Activated B cell treated with CpG ODN at 0.5 μM for 24 hours (primary cell): ENCODE results near the gene SCFD2. TPM values are rescaled to one million over a fixed set of nuclear protein-coding genes. Genes with fewer than 3 reads are reported as not detected.
"Not testable (repeated sequence)": the region's sequence is repeated elsewhere in the genome, so short reads cannot be mapped to it uniquely, and the experiment has no call there.

Experiments
- ATAC-seq: fragments of 200-7000 bp; cut with Tn5 transposase; one replicate; pipeline ENCODE4 v1.10.0; 2021; ENCODE audit warnings: low read depth, mild to moderate bottlenecking, moderate library complexity
- CTCF ChIA-PET: fragments of 350-600 bp; sonication (Branson Sonifier 250); formaldehyde crosslinking; loops from one replicate; lab custom pipeline; 2021; ENCODE audit warnings: antibody characterized with exemption; lab: Charles Lee
- POLR2A ChIA-PET: fragments of 350-600 bp; sonication (Branson Sonifier 250); formaldehyde crosslinking; loops from one replicate; lab custom pipeline; 2021; ENCODE audit warnings: antibody characterized with exemption; lab: Charles Lee
- DNase-seq: peaks from one replicate; pipeline ENCODE4 v3.0.0; 2022
- H3K27ac Mint-ChIP-seq: one replicate; pipeline ENCODE4 v1.8.0; 2020; ENCODE audit warnings: mixed read lengths
- H3K27me3 Mint-ChIP-seq: one replicate; pipeline ENCODE4 v1.8.0; 2021; ENCODE audit warnings: mixed read lengths
- H3K36me3 Mint-ChIP-seq: one replicate; pipeline ENCODE4 v1.8.0; 2021; ENCODE audit warnings: low read depth, mixed read lengths
- H3K4me1 Mint-ChIP-seq: one replicate; pipeline ENCODE4 v1.8.0; 2021; ENCODE audit warnings: mixed read lengths
- H3K4me3 Mint-ChIP-seq: one replicate; pipeline ENCODE4 v1.8.0; 2020; ENCODE audit warnings: mild to moderate bottlenecking, mixed read lengths
- H3K9me3 Mint-ChIP-seq: one replicate; pipeline ENCODE4 v1.8.0; 2020; ENCODE audit warnings: mixed read lengths
- CTCF ChIP-seq: fragments of 200-600 bp; IDR thresholded peaks from one replicate; pipeline ENCODE4 v1.8.0; 2022; ENCODE audit warnings: antibody characterized with exemption, mild to moderate bottlenecking
- intact Hi-C: fragments of 100-400 bp; cut with micrococcal nuclease; formaldehyde crosslinking; loops from one replicate; pipeline ENCODE4 v1.15.1; 2024
- total RNA-seq: library from RNA; stranded (reverse); gene quantifications from 2 replicates; pipeline ENCODE4 v1.2.3, GENCODE V29; 2022

SCFD2 gene
- total RNA-seq, 1 donor from 2014 or later, result 46.6 TPM

- Mint-ChIP-seq H3K27ac (no peak overlapping the region), H3K9me3 (no peaks in the 10 kb centered on the region), H3K4me1 (peaks cover under 1% of the 10 kb centered on the region), H3K4me3 (no peak overlapping the region), H3K27me3 (no peaks in the 10 kb centered on the region), H3K36me3 (peaks cover 11% of the 10 kb centered on the region)
- no peak for TF ChIP-seq CTCF
- CTCF ChIA-PET, result no interaction called here
- ATAC-seq (no peak), DNase-seq (no peak)
- POLR2A ChIA-PET, result no interaction called here
- intact Hi-C loops, result no loop called here
These were observed 179.0 kb downstream of the SCFD2 start for GRCh38 chr4:53186714-53187358.

DNA sequence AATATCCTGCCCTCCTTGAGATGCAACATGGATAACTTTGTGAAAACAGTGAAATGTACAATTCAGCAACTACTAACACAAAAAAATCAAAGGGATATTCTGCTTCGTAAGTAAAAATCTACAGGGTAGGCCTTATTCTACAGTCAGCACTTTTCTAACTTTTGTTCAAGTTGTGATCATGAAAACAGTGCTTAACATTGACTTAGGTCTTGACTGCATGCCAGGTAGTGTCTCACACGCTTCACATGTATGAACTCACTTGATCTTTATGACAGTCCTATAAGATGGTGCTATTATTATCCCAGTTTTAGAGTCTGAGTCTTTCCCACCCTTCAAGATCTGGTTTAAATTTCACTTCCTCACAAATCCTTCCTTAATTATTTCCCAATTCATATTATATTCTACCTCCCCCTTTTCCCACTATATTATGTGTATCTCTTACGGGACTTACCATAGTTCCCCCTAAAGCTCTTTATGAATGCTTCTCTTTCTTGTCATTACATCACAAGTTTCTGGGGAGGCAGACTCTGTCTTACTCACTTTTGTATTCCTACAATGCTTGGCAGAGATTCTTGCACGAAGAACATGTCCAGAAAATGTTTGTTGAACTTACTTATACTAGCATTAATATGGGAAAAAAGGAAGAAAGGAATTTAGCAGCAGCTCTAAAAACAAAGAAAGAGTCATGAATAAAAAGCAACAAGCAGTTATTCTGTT lies 179.8 kb downstream of the SCFD2 start:
- no peak for TF ChIP-seq CTCF
- ATAC-seq (no peak), DNase-seq (no peak)
- Mint-ChIP-seq H3K27me3 (no peaks in the 10 kb centered on the region), H3K9me3 (no peaks in the 10 kb centered on the region), H3K4me1 (no peaks in the 10 kb centered on the region), H3K4me3 (no peak overlapping the region), H3K27ac (no peak overlapping the region), H3K36me3 (peaks cover 11% of the 10 kb centered on the region)
- intact Hi-C loops, result no loop called here
- CTCF ChIA-PET, result no interaction called here
- POLR2A ChIA-PET, result no interaction called here

DNA sequence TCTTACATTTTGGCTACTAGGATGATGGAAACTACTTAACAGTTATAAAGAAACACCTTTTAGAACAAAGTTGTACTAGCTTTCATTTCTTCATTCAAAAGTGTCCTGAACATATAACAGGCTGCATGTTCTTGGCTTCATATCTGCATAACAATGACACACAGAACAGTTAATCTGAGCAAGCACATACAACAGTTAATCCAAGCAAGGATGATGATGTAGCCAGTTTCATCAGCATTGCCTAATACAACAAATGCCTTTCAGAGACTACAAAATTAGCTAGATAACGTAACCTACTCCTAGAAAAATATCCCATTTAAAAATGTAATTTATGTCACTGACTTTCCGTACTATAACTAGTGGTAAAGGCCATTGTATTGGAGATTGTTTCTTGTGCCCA lies 182.1 kb downstream of the SCFD2 start:
- ChIA-PET CTCF (interaction anchor here (0.7 kb wide), 1 partner anchor 12 kb away, joined by 3 read pairs; no protein-coding TSS in a partner anchor), POLR2A (no interaction called here)
- Mint-ChIP-seq H3K36me3 (peaks cover 22% of the 10 kb centered on the region), H3K27ac (no peak overlapping the region), H3K27me3 (no peaks in the 10 kb centered on the region), H3K4me1 (no peaks in the 10 kb centered on the region), H3K4me3 (no peak overlapping the region), H3K9me3 (peaks cover 11% of the 10 kb centered on the region)
- DNase-seq (no peak), ATAC-seq (no peak)
- intact Hi-C loops, result no loop called here
- no peak for TF ChIP-seq CTCF

GRCh38 chr4:53177751-53178150 lies 188.1 kb downstream of the SCFD2 start:
- H3K27me3 Mint-ChIP-seq, H3K27ac Mint-ChIP-seq, H3K4me3 Mint-ChIP-seq, DNase-seq, CTCF ChIA-PET, ATAC-seq, POLR2A ChIA-PET, intact Hi-C loops: not testable (repeated sequence)
- Mint-ChIP-seq H3K9me3 (peaks cover 22% of the 10 kb centered on the region), H3K36me3 (peaks cover 25% of the 10 kb centered on the region), H3K4me1 (peaks cover 28% of the 10 kb centered on the region)

DNA sequence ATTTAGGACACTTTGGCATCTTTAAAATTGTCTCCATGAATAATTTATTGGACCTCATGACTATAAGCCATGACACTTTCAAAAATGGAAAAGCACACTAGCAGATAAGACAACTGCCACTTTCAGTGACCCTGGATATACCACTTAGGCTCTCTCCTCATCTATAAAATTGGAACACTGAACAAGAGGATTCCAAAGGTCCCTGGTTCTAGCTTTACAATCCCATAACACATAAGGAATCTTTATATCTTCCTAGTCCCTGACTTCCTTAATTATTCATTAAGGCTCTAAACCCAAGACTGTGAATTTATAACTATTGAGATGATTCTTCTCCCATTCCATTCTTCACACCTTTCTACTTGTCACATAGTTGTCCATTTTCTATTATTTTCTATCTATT lies 190.2 kb downstream of the SCFD2 start:
- H3K9me3 Mint-ChIP-seq, result peaks cover 21% of the 10 kb centered on the region
- H3K27me3 Mint-ChIP-seq, result no peaks in the 10 kb centered on the region
- ATAC-seq (no peak), DNase-seq (no peak)
- intact Hi-C loops, result no loop called here
- CTCF ChIA-PET, result no interaction called here
- POLR2A ChIA-PET, result no interaction called here
- H3K27ac Mint-ChIP-seq, result no peak overlapping the region
- peaks cover 28% of the 10 kb centered on the region for H3K36me3 Mint-ChIP-seq
- TF ChIP-seq CTCF, result no peak
- peaks cover 28% of the 10 kb centered on the region for H3K4me1 Mint-ChIP-seq
- no peak overlapping the region for H3K4me3 Mint-ChIP-seq
